HEK293T (cell line): ENCODE measurements around the gene C16orf96.

Experiments
- CTCF ChIA-PET: fragments of 350-600 bp; formaldehyde crosslinking; extraction: SDS; loops from one replicate; lab custom pipeline; 2021; ENCODE audit warnings: antibody characterized with exemption, inconsistent platforms; lab: Yijun Ruan, JAX
- POLR2A ChIA-PET: fragments of 350-600 bp; formaldehyde crosslinking; extraction: SDS; loops from one replicate; lab custom pipeline; 2020; ENCODE audit warnings: antibody characterized with exemption, inconsistent platforms; lab: Yijun Ruan, JAX
- DNase-seq: peaks from one replicate; pipeline ENCODE4 v3.0.0; 2012; ENCODE audit warnings: mixed read lengths; ENCODE audit errors: extremely low spot score
- ARNT ChIP-seq: fragments of 450-650 bp; IDR thresholded peaks from 2 replicates; pipeline ENCODE4 v1.6.1; 2017; ENCODE audit warnings: mild to moderate bottlenecking
- BHLHE40 ChIP-seq: fragments of 450-650 bp; IDR thresholded peaks from 2 replicates; pipeline ENCODE4 v1.6.1; 2016; ENCODE audit warnings: mild to moderate bottlenecking, moderate library complexity, borderline replicate concordance
- CTBP1 ChIP-seq: fragments of 450-650 bp; IDR thresholded peaks from 2 replicates; pipeline ENCODE4 v1.6.1; 2016; ENCODE audit warnings: borderline replicate concordance
- ELF4 ChIP-seq: fragments of 450-650 bp; IDR thresholded peaks from 2 replicates; pipeline ENCODE4 v1.6.1; 2017; ENCODE audit warnings: antibody characterized with exemption
- FOXA1 ChIP-seq: fragments of 450-650 bp; IDR thresholded peaks from 2 replicates; pipeline ENCODE4 v1.6.1; 2016; ENCODE audit warnings: mild to moderate bottlenecking
- FOXK2 ChIP-seq: fragments of 450-650 bp; IDR thresholded peaks from 2 replicates; pipeline ENCODE4 v1.6.1; 2016; ENCODE audit warnings: mild to moderate bottlenecking
- FOXM1 ChIP-seq: fragments of 450-650 bp; IDR thresholded peaks from 2 replicates; pipeline ENCODE4 v1.6.1; 2017; ENCODE audit warnings: mild to moderate bottlenecking, borderline replicate concordance
- HDGF ChIP-seq: fragments of 450-650 bp; IDR thresholded peaks from 2 replicates; pipeline ENCODE4 v1.6.1; 2017; ENCODE audit warnings: antibody characterized with exemption, borderline replicate concordance
- L3MBTL2 ChIP-seq: fragments of 450-650 bp; conservative IDR thresholded peaks from 2 replicates; pipeline ENCODE4 v1.6.1; 2016; ENCODE audit warnings: mild to moderate bottlenecking
- LEF1 ChIP-seq: fragments of 450-650 bp; IDR thresholded peaks from 2 replicates; pipeline ENCODE4 v1.6.1; 2017; ENCODE audit warnings: mild to moderate bottlenecking, borderline replicate concordance
- NFRKB ChIP-seq: fragments of 450-650 bp; IDR thresholded peaks from 2 replicates; pipeline ENCODE4 v1.6.1; 2016; ENCODE audit warnings: mild to moderate bottlenecking, moderate library complexity
- PKNOX1 ChIP-seq: fragments of 450-650 bp; IDR thresholded peaks from 2 replicates; pipeline ENCODE4 v1.6.1; 2016
- SP1 ChIP-seq: fragments of 450-650 bp; IDR thresholded peaks from 2 replicates; pipeline ENCODE4 v1.6.1; 2017
- SUZ12 ChIP-seq: fragments of 450-650 bp; IDR thresholded peaks from 2 replicates; pipeline ENCODE4 v1.6.1; 2016; ENCODE audit warnings: mild to moderate bottlenecking
- TARDBP ChIP-seq: fragments of 450-650 bp; IDR thresholded peaks from 2 replicates; pipeline ENCODE4 v1.6.1; 2016
- ZNF384 ChIP-seq: fragments of 450-650 bp; IDR thresholded peaks from 2 replicates; pipeline ENCODE4 v1.6.1; 2016

Gene C16orf96

GRCh38 chr16:4599545-4599944 lies 43.4 kb downstream of the C16orf96 start:
- CTCF ChIA-PET = no interaction called here
- POLR2A ChIA-PET = no interaction called here
- DNase-seq = no peak
- TF ChIP-seq SP1 (no peak), SUZ12 (no peak), PKNOX1 (no peak), FOXM1 (no peak), CTBP1 (no peak), TARDBP (no peak), LEF1 (no peak), ARNT (no peak), BHLHE40 (no peak), FOXA1 (no peak), ZNF384 (no peak), NFRKB (no peak), ELF4 (no peak)

GRCh38 chr16:4601036-4601863 lies 45.1 kb downstream of the C16orf96 start:
- ChIA-PET POLR2A (no interaction called here), CTCF (no interaction called here)
- no peak for TF ChIP-seq FOXK2
- no peak for TF ChIP-seq ZNF384
- no peak for TF ChIP-seq ELF4
- DNase-seq = no peak

DNA sequence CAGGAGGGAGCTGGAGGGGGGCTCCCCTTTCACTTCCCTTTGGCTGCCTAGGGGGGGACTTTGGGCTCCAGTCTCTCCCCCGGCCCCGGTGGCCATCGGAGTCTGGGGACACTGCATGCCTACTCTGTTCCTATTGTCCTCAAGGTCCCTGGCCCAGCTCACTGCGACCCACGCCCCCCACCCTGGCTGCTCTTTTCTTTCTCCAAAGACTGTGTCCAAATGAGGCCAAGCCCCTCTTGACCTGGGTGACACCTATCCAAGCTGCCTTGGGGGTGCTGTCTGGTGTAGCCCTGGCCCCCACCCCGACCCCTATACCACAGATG lies 45.7 kb downstream of the C16orf96 start:
- POLR2A ChIA-PET = no interaction called here
- CTCF ChIA-PET = no interaction called here
- DNase-seq = no peak
- TF ChIP-seq NFRKB (no peak), SUZ12 (no peak), ZNF384 (no peak), SP1 (no peak), L3MBTL2 (no peak)

DNA sequence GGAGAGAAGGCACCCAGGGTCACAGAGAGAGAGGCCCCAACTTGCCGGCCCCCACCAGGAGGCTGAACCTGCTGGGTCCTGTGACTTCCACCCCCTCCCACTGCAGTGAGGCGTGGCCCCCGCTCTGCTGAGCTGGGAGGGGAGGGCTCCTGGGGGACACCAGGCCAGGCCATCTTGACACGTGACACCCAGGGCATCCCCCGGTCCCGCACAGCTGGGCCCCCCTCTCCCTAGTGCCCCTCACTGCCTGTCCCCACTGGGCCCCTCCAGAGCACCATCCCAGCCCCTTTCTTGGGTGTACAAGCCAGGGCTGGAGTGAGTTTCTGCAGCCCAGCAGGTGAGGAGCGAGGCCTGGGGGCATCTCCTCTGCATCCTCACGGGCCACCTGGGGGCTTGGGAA lies 46.2 kb downstream of the C16orf96 start:
- ChIA-PET CTCF (interaction anchor here (0.5 kb wide), 1 partner anchor 211 kb away, joined by 3 read pairs; no protein-coding TSS in a partner anchor), POLR2A (interaction anchor here (2.0 kb wide), 1 partner anchor 14 kb away, joined by 8 read pairs; no protein-coding TSS in a partner anchor)
- no peak for DNase-seq
- no peak for TF ChIP-seq ELF4

DNA sequence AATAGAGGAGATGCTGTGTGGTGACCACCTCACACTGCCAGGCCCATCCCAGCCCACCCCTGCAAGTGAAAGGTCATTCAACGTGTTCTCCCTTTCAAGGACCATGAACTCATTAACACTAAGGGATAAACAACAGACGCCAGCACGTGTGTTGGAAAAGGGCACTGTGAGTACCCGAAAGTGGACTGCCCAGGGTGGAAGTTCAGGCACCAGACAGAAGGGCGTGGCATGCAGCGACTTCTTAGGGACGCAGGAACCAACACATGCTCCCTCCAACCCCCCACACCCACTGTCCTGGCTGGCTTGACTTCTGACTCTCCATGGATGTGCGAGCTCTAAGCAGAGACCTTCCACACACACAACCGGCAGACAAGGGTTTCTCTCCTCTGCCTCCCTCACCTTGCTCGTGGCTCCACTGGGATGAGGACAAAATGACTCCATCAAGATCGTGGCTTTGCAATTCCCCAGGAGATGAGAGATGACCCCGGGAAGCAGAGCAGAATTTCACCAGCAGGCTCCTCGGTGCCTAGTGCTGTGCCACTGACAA lies 47.6 kb downstream of the C16orf96 start:
- no peak for DNase-seq
- POLR2A ChIA-PET = interaction anchor here (2.0 kb wide), 1 partner anchor 13 kb away, joined by 8 read pairs; no protein-coding TSS in a partner anchor
- TF ChIP-seq ZNF384 (no peak), TARDBP (no peak), ARNT (no peak), CTBP1 (no peak), BHLHE40 (no peak), PKNOX1 (no peak), FOXM1 (no peak), SUZ12 (no peak), HDGF (no peak), L3MBTL2 (no peak)
- CTCF ChIA-PET = interaction anchor here (1.3 kb wide), 1 partner anchor 18 kb away, joined by 4 read pairs; no protein-coding TSS in a partner anchor

GRCh38 chr16:4604401-4604800 lies 48.3 kb downstream of the C16orf96 start:
- DNase-seq = no peak
- ChIA-PET POLR2A (interaction anchor here (2.0 kb wide), 1 partner anchor 12 kb away, joined by 8 read pairs; no protein-coding TSS in a partner anchor), CTCF (no interaction called here)
- no peak for TF ChIP-seq FOXA1
- no peak for TF ChIP-seq NFRKB
- TF ChIP-seq BHLHE40 = no peak
- TF ChIP-seq FOXK2 = no peak
- no peak for TF ChIP-seq ARNT
- no peak for TF ChIP-seq PKNOX1
- no peak for TF ChIP-seq SUZ12

DNA sequence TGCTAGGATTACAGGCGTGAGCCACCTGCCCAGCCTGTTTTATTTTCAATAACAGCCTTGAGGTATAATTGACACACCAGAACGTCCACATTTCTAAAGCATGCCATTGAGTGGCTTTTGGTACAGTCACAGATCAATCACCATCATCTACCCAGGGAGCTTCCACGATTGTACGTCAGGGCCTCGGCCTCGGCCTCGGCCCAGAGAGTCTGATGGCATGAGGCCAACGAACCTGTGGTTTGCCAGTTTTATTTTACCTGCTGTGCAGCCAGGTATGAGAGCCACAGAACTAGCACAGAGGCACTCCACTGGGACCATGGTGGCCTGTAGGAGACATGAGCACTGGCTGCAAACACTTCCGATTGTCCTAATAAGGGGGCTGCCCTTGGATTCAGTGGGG lies 50.2 kb downstream of the C16orf96 start:
- POLR2A ChIA-PET = no interaction called here
- CTCF ChIA-PET = no interaction called here
- no peak for DNase-seq
- TF ChIP-seq CTBP1 (no peak), HDGF (no peak), ELF4 (no peak), NFRKB (no peak), PKNOX1 (no peak), FOXK2 (no peak), FOXA1 (no peak), L3MBTL2 (no peak), LEF1 (no peak), SUZ12 (no peak)
